Smooth muscle cell (in vitro differentiated cells): ENCODE data around the gene THSD4. TPM values are rescaled to one million over a fixed set of nuclear protein-coding genes. Genes with fewer than 3 reads are reported as not detected.

Experiments
- DNase-seq: peaks from one replicate; lab custom pipeline; 2025; ENCODE audit not compliant: unreplicated experiment; lab: John Stamatoyannopoulos, UW
- H2AFZ ChIP-seq: fragments of 200-600 bp; sonication (generic); 2 replicates; pipeline ENCODE4 v1.6.0; 2016; ENCODE audit warnings: antibody characterized with exemption, low read depth, mild to moderate bottlenecking
- H3F3A ChIP-seq: fragments of 200-600 bp; sonication (generic); 2 replicates; pipeline ENCODE4 v1.6.0; 2017; ENCODE audit warnings: antibody characterized with exemption, low read depth
- H3K27ac ChIP-seq: fragments of 200-600 bp; sonication (generic); 2 replicates; pipeline ENCODE4 v1.5.1; 2016; ENCODE audit warnings: low read depth, mild to moderate bottlenecking
- H3K27me3 ChIP-seq: fragments of 200-600 bp; sonication (generic); 2 replicates; pipeline ENCODE4 v1.6.1; 2016; ENCODE audit warnings: low read depth, mild to moderate bottlenecking
- H3K36me3 ChIP-seq: fragments of 200-600 bp; sonication (generic); 2 replicates; pipeline ENCODE4 v1.5.1; 2016; ENCODE audit warnings: low read depth
- H3K4me1 ChIP-seq: fragments of 200-600 bp; sonication (generic); 2 replicates; pipeline ENCODE4 v1.5.1; 2016; ENCODE audit warnings: low read depth
- H3K4me2 ChIP-seq: fragments of 200-600 bp; sonication (generic); 2 replicates; pipeline ENCODE4 v1.6.0; 2016; ENCODE audit warnings: mild to moderate bottlenecking
- H3K4me3 ChIP-seq: fragments of 200-600 bp; sonication (generic); 2 replicates; pipeline ENCODE4 v1.5.1; 2016; ENCODE audit warnings: mild to moderate bottlenecking
- H3K79me2 ChIP-seq: fragments of 200-600 bp; sonication (generic); 2 replicates; pipeline ENCODE4 v1.6.0; 2016; ENCODE audit warnings: low read depth, mild to moderate bottlenecking
- H3K9ac ChIP-seq: fragments of 200-600 bp; sonication (generic); 2 replicates; pipeline ENCODE4 v1.6.0; 2016; ENCODE audit warnings: low read depth
- H3K9me3 ChIP-seq: fragments of 200-600 bp; sonication (generic); replicated peaks from 2 replicates; pipeline ENCODE4 v1.5.1; 2016; ENCODE audit warnings: low read depth
- H4K20me1 ChIP-seq: fragments of 200-600 bp; sonication (generic); 2 replicates; pipeline ENCODE4 v1.6.0; 2016; ENCODE audit warnings: low read depth
- CTCF ChIP-seq: fragments of 200-600 bp; sonication (generic); IDR thresholded peaks from 2 replicates; pipeline ENCODE4 v1.5.1; 2017; ENCODE audit warnings: borderline replicate concordance, mild to moderate bottlenecking, antibody characterized with exemption; ENCODE audit not compliant: insufficient read depth, poor library complexity, severe bottlenecking
- WGBS: methylation state at CpG from one replicate; pipeline ENCODE4 v1.1.7; 2016; ENCODE audit warnings: low lambda C conversion rate; 5-methylcytosine and 5-hydroxymethylcytosine counted together
- polyA plus RNA-seq: library from polyadenylated mRNA; unstranded; fragments of >200 nt; fragmentation: Nextera tagmentation; extraction: Ambion mirVana; gene quantifications from 2 replicates; pipeline ENCODE4 v1.2.1, GENCODE V29; 2016
- total RNA-seq: library from RNA; depleted of rRNA; stranded (reverse); fragments of >200 nt; gene quantifications from 2 replicates; pipeline ENCODE4 v1.2.3, GENCODE V29; 2014

Gene THSD4
- total and polyA plus RNA-seq, 2 experiments from 2014 or later = 2.5 to 4.1 TPM

GRCh38 chr15:71149646-71150557 is 34.6 kb downstream of the THSD4 start:
- 85% methylated on average over 7 of the region's 7 CpGs for WGBS

GRCh38 chr15:71151081-71151480 is 35.8 kb downstream of the THSD4 start:
- no peaks in the 10 kb centered on the region for H3K9me3 ChIP-seq
- H3K27ac ChIP-seq = no peak overlapping the region
- H3K79me2 ChIP-seq = no peaks in the 10 kb centered on the region
- no peak for DNase-seq
- TF ChIP-seq CTCF = no peak
- no peaks in the 10 kb centered on the region for H3F3A ChIP-seq
- 77% methylated on average over 2 of the region's 2 CpGs for WGBS
- no peak overlapping the region for H3K4me3 ChIP-seq
- H3K4me2 ChIP-seq = no peak overlapping the region
- H3K27me3 ChIP-seq = no peaks in the 10 kb centered on the region
- H3K4me1 ChIP-seq = no peaks in the 10 kb centered on the region
- no peaks in the 10 kb centered on the region for H4K20me1 ChIP-seq
- H3K36me3 ChIP-seq = no peaks in the 10 kb centered on the region
- H2AFZ ChIP-seq = no peak overlapping the region
- H3K9ac ChIP-seq = no peak overlapping the region

More at GRCh38 chr15:71149646-71150557, 34.6 kb downstream of the THSD4 start:
- Histone ChIP-seq H2AFZ (no peak overlapping the region), H3K4me3 (no peak overlapping the region), H4K20me1 (no peaks in the 10 kb centered on the region), H3K36me3 (no peaks in the 10 kb centered on the region), H3K4me1 (no peaks in the 10 kb centered on the region), H3K9me3 (no peaks in the 10 kb centered on the region), H3K9ac (no peak overlapping the region), H3F3A (no peaks in the 10 kb centered on the region), H3K4me2 (no peak overlapping the region), H3K27ac (no peak overlapping the region), H3K79me2 (no peaks in the 10 kb centered on the region), H3K27me3 (no peaks in the 10 kb centered on the region)
- TF ChIP-seq CTCF = no peak
- DNase-seq = no peak

GRCh38 chr15:71152542-71152941 is 37.3 kb downstream of the THSD4 start:
- DNase-seq = no peak
- Histone ChIP-seq H3K36me3 (no peaks in the 10 kb centered on the region), H3K27me3 (no peaks in the 10 kb centered on the region), H3K4me1 (no peaks in the 10 kb centered on the region), H3K4me3 (no peak overlapping the region), H4K20me1 (no peaks in the 10 kb centered on the region), H3F3A (no peaks in the 10 kb centered on the region), H3K9me3 (no peaks in the 10 kb centered on the region), H3K9ac (no peak overlapping the region), H3K79me2 (no peaks in the 10 kb centered on the region), H2AFZ (no peak overlapping the region), H3K27ac (no peak overlapping the region), H3K4me2 (no peak overlapping the region)
- WGBS = 75% methylated on average over 7 of the region's 7 CpGs
- no peak for TF ChIP-seq CTCF
